Lung microvascular endothelial cell (primary cell): ENCODE results near the gene MFNG. TPM values are rescaled to one million over a fixed set of nuclear protein-coding genes. Genes with fewer than 3 reads are reported as not detected.
"Not testable (repeated sequence)": the region's sequence is repeated elsewhere in the genome, so short reads cannot be mapped to it uniquely, and the experiment has no call there.

Source experiments
- DNase-seq, 2 donors: peaks; one replicate each; pipeline versions ENCODE4 v3.0.0 to v3.0.0-alpha.2; 2010; ENCODE audit warnings: low read depth in 2 of 2
- total RNA-seq: library from RNA; depleted of rRNA; stranded (reverse); fragments of >200 nt; gene quantifications from 2 replicates; pipeline ENCODE4 v1.2.1, GENCODE V29; 2014

MFNG gene
- total RNA-seq, 1 donor from 2014 or later: 137 TPM

DNA sequence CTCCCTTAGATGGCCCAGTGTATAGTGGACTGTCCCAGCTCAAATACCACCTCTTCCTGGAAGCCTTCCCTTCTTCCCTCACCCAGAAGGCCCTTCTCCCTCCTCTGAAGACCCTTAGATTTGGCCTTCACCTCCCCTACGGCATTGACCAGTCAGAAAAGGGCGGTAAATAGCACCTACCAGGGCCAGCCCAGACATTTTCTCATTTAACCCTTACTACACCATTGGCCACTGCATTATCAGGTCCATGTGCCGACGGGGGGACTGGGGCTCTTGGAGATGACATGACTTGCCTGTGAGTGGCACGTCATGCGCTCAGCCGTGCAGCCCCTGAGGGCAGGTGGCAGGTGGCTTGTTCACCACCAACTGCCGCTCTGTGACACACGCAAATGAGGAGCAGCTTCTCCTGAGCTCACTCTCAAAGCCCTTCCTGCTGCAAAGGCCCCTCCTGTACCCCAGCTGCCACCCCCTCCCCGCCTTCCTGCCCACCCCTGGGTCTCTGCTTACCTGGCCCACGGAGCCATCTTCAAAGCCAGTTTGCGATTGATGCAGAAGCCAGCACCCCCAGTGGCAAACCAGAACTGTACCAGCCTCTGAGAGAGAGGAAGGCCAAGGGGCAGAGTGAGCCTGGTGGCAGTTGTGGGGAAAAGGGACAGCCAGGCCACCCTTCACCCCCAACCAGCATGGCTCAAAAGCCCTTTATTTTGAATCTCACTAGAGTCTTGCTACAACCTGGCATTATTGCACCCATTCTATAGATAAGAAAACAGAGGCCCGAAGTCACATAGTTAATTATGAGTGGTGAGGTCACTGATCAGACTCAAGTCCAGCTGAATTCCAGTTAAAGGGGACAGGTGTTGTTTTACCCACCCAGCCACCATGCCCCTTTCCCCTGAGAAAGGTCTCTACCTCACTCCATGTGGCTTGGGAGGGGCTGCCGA lies 9.5 kb downstream of the MFNG start:
- no peak for DNase-seq

- no peak for DNase-seq
These were observed 11.6 kb downstream of the MFNG start for GRCh38 chr22:37474447-37475090.

GRCh38 chr22:37473437-37473946 lies 12.7 kb downstream of the MFNG start:
- no peak for DNase-seq

DNA sequence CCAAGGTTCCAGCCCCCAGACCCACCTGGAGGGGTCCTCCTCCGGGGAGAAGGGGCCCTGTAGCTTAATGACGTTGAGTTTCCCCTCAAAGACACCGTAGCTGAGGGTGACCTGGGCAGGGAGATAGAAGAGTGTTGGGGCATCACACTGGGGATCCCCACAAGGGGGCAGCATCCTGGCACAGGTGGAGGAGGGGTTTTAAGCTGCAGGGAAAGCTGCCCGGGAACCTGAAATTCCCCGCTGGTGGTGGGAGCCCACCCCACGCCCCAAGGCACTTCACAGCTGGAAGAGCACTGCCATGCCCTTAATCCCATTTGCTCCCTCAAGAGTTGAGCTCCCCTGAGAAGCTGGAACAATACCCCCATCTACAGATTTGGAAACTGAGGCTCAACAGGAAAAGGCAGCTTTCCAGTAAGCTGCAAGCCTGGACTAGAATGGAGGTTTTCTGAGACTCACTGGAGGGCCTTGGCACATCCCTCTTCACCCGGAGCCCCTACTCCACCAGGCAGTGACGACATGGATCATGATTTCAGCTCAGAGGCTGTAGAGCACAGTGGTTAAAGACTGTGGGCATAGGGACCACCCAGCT lies 13.7 kb downstream of the MFNG start:
- DNase-seq: peak; percentile 33 to 51

DNA sequence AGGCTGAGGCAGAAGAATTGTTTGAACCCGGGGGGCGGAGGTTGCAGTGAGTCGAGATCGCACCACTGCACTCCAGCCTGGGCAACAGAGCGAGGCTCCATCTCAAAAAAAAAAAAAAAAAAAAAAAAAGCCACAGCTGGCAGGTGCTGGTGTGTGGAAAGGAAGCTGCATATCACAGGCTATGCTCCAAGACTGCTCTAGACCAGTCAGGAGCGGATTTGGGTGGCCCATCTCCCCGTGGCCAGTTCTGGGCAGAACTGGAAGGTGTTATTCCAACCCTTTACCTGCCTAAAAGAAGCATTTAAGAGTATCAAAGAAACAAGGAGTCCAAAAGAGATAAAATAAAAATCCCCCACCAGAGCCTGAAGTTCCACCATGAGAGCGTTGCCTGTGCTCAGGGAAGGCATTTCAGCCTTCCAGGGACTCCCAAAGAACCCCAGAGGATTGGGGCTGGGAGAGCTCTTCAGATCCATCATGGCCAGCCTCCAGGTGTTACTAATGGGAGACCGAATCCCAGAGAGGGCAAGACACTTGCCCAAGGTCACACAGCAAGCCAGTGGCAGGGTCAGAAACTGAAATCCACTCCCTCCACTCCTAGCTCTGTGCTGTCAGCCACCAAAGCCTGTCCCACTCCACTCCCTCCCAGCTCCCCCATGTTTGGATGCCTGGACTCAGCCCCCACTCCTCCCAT lies 14.3 kb downstream of the MFNG start:
- no peak for DNase-seq

DNA sequence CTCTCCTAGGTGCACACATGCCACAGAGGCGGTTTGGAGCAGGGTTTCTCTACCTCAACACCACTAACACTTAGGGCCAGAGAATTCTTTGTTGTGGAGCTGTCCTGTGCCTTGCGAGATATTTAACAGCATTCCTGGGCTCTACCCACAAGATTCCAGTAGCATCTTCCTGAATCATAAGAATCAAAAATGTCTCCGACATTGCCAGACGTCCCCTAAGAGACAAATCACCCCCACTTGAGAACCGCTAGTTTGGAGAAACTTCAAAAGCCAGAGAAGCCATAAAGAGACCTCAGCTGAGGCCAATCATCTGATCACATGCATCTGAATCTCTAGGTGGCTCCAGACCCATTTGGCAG lies 16.1 kb downstream of the MFNG start:
- no peak for DNase-seq

GRCh38 chr22:37469416-37470086 lies 16.6 kb downstream of the MFNG start:
- DNase-seq: no peak

DNA sequence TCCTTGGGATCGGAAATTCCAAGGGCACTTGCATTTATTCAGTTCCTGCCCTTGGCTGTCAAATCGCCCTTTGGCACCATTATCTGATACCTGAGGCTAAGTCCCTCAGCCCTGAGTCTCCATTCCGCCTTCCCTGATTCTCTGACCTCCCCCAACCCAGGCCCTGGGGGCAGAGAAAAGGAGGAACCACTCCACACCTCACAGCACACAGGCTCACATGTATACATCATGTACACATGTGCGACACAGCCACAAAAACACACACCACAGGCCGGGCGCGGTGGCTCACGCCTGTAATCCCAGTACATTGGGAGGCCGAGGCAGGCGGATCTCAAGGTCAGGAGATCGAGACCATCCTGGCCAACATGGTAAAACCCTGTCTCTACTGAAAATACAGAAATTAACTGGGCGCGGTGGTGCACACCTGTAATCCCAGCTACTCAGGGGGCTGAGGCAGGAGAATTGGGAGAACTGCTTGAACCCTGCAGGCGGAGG lies 17.9 kb downstream of the MFNG start:
- DNase-seq: not testable (repeated sequence)

- DNase-seq: no peak
These were observed 18.7 kb downstream of the MFNG start for GRCh38 chr22:37467391-37467955.

DNA sequence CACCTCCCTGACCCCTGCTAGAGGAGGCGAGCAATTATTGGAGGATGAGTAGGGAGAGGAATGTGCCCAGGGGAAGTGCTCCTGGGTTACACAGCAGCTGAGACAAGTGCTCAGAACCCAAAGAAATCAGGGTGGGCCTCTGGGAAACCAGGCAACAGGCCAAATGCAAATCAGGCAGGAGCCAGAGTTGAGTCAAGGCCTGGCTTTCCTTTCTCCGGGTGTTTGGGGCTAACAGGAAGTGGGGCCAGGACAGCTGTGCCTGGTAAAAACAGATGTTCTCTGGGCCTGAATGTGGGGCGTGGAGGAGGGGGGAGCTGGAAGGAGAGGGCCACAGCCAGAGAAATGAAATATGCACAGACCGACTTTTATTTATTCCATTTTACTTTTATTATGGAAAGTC lies 22.0 kb downstream of the MFNG start:
- peak; percentile 22 to 58 for DNase-seq

DNA sequence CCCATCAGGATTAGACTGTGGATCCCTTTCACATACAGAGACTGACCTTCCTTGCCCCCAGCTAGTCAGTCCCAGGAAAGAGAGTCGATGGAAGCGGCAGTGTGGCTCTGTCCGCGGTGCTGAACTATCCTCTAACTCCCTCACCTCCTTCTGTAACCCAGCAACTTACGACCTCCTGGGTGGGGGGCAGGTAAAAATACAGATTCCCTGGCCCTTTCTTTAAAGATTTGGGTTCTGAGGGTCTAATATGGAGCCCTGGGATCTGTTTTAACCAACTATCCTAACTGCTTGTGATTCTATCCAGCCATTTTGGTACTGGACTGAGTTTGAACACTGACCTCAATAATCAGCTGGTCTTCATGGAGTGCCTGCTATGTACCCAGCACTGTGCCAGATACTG lies 23.2 kb downstream of the MFNG start:
- peak; percentile 33 to 46 for DNase-seq

- DNase-seq: no peak
These were observed 23.7 kb downstream of the MFNG start for GRCh38 chr22:37462436-37462835.

GRCh38 chr22:37461961-37462360 lies 24.2 kb downstream of the MFNG start:
- DNase-seq: no peak

- DNase-seq: no peak
These were observed 25.5 kb downstream of the MFNG start for GRCh38 chr22:37460684-37461083.

- DNase-seq: no peak
These were observed 27.0 kb downstream of the MFNG start for GRCh38 chr22:37459206-37459605.

- peak; percentile 58 to 74 for DNase-seq
These were observed 28.9 kb downstream of the MFNG start for GRCh38 chr22:37457093-37457893.

- no peak for DNase-seq
These were observed 29.8 kb downstream of the MFNG start for GRCh38 chr22:37456346-37456745.

- no peak for DNase-seq
These were observed 30.3 kb downstream of the MFNG start for GRCh38 chr22:37455896-37456295.

- DNase-seq: peak; percentile 73 to 74
These were observed 31.1 kb downstream of the MFNG start for GRCh38 chr22:37454857-37455686.
